MCF 10A (cell line): ENCODE results near the gene TPK1. TPM values are rescaled to one million over a fixed set of nuclear protein-coding genes. Genes with fewer than 3 reads are reported as not detected.

Experiments used
- BruUV-seq: library from RNA; stranded (reverse); fragments of 400-500 nt; replicated peaks from 2 replicates; lab custom pipeline; 2021; lab: Mats Ljungman, UMichigan
- CTCF ChIA-PET: fragments of 300-600 bp; sonication (Branson Sonifier 250); formaldehyde crosslinking; extraction: SDS; loops from one replicate; lab custom pipeline; 2021; ENCODE audit warnings: antibody characterized with exemption, inconsistent platforms; lab: Yijun Ruan, JAX
- POLR2A ChIA-PET: fragments of 300-600, 350-650 bp; sonication (Branson Sonifier 250); formaldehyde crosslinking; extraction: SDS; loops from one replicate; lab custom pipeline; 2020; ENCODE audit warnings: antibody characterized with exemption, inconsistent platforms; lab: Yijun Ruan, JAX
- DNase-seq: peaks from one replicate; pipeline ENCODE4 v3.0.0-alpha.2; 2018; ENCODE audit not compliant: unreplicated experiment
- H3K27ac Mint-ChIP-seq: one replicate; pipeline ENCODE4 v1.8.0; 2022; ENCODE audit warnings: mild to moderate bottlenecking, low read depth, mixed read lengths; ENCODE audit not compliant: unreplicated experiment
- H3K27me3 Mint-ChIP-seq: one replicate; pipeline ENCODE4 v1.8.0; 2022; ENCODE audit warnings: mixed read lengths; ENCODE audit not compliant: insufficient read depth, unreplicated experiment
- H3K36me3 Mint-ChIP-seq: one replicate; pipeline ENCODE4 v1.8.0; 2022; ENCODE audit warnings: mild to moderate bottlenecking, moderate library complexity, mixed read lengths; ENCODE audit not compliant: insufficient read depth, unreplicated experiment
- H3K4me1 Mint-ChIP-seq: one replicate; pipeline ENCODE4 v1.8.0; 2022; ENCODE audit warnings: mixed read lengths; ENCODE audit not compliant: insufficient read depth, unreplicated experiment
- H3K4me3 Mint-ChIP-seq: one replicate; pipeline ENCODE4 v1.8.0; 2022; ENCODE audit warnings: mild to moderate bottlenecking, moderate library complexity, mixed read lengths; ENCODE audit not compliant: unreplicated experiment
- H3K9me3 Mint-ChIP-seq: one replicate; pipeline ENCODE4 v1.8.0; 2022; ENCODE audit warnings: mixed read lengths; ENCODE audit not compliant: unreplicated experiment
- CTCF ChIP-seq: fragments of 200-600 bp; IDR thresholded peaks from one replicate; pipeline ENCODE4 v1.8.0; 2022; ENCODE audit warnings: antibody characterized with exemption, mild to moderate bottlenecking; ENCODE audit not compliant: unreplicated experiment
- intact Hi-C: fragments of 100-400 bp; cut with micrococcal nuclease; formaldehyde crosslinking; loops from 2 replicates; pipeline ENCODE4 v1.14.1; 2022
- total RNA-seq: library from RNA; stranded (reverse); gene quantifications from 2 replicates; pipeline ENCODE4 v1.2.3, GENCODE V29; 2022

The TPK1 gene
- total RNA-seq, 1 experiment from 2014 or later = 8.8 TPM

GRCh38 chr7:144525956-144526355 lies 309.9 kb downstream of the TPK1 start:
- H3K4me3 Mint-ChIP-seq = no peak overlapping the region
- no peak for DNase-seq
- H3K4me1 Mint-ChIP-seq = no peaks in the 10 kb centered on the region
- no peaks in the 10 kb centered on the region for H3K27me3 Mint-ChIP-seq
- H3K9me3 Mint-ChIP-seq = no peaks in the 10 kb centered on the region
- no peaks in the 10 kb centered on the region for H3K36me3 Mint-ChIP-seq
- TF ChIP-seq CTCF = no peak
- intact Hi-C loops = no loop called here
- ChIA-PET POLR2A (no interaction called here), CTCF (interaction anchor here (0.6 kb wide), 1 partner anchor 16 kb away, joined by 4 read pairs; no protein-coding TSS in a partner anchor)
- no peak overlapping the region for H3K27ac Mint-ChIP-seq
- BruUV-seq = no TSS peak

- H3K4me1 Mint-ChIP-seq = no peaks in the 10 kb centered on the region
- DNase-seq = no peak
- no peaks in the 10 kb centered on the region for H3K36me3 Mint-ChIP-seq
- intact Hi-C loops = no loop called here
- no TSS peak for BruUV-seq
- ChIA-PET POLR2A (interaction anchor here (1.0 kb wide), 1 partner anchor 20 kb away, joined by 4 read pairs; no protein-coding TSS in a partner anchor), CTCF (interaction anchor here (1.2 kb wide), 1 partner anchor 263 kb away, joined by 3 read pairs; no protein-coding TSS in a partner anchor)
- no peak overlapping the region for H3K27ac Mint-ChIP-seq
- H3K27me3 Mint-ChIP-seq = no peaks in the 10 kb centered on the region
- no peaks in the 10 kb centered on the region for H3K9me3 Mint-ChIP-seq
- no peak overlapping the region for H3K4me3 Mint-ChIP-seq
- TF ChIP-seq CTCF = no peak
Measured at GRCh38 chr7:144524271-144524670, 311.6 kb downstream of the TPK1 start.

GRCh38 chr7:144523621-144524020 lies 312.2 kb downstream of the TPK1 start:
- Mint-ChIP-seq H3K27me3 (no peaks in the 10 kb centered on the region), H3K36me3 (no peaks in the 10 kb centered on the region), H3K4me3 (no peak overlapping the region), H3K27ac (no peak overlapping the region), H3K9me3 (no peaks in the 10 kb centered on the region), H3K4me1 (no peaks in the 10 kb centered on the region)
- POLR2A ChIA-PET = no interaction called here
- no TSS peak for BruUV-seq
- TF ChIP-seq CTCF = no peak
- DNase-seq = no peak
- CTCF ChIA-PET = interaction anchor here (1.1 to 1.2 kb wide), 2 partner anchors 262 to 264 kb away, joined by 3 read pairs; no protein-coding TSS in a partner anchor
- intact Hi-C loops = no loop called here

GRCh38 chr7:144519925-144520324 lies 315.9 kb downstream of the TPK1 start:
- H3K4me1 Mint-ChIP-seq = no peaks in the 10 kb centered on the region
- POLR2A ChIA-PET = no interaction called here
- BruUV-seq = no TSS peak

More at GRCh38 chr7:144519925-144520324, 315.9 kb downstream of the TPK1 start:
- Mint-ChIP-seq H3K9me3 (no peaks in the 10 kb centered on the region), H3K36me3 (no peaks in the 10 kb centered on the region), H3K4me3 (no peak overlapping the region), H3K27me3 (no peaks in the 10 kb centered on the region), H3K27ac (no peak overlapping the region)
- no peak for DNase-seq
- CTCF ChIA-PET = interaction anchor here (0.7 kb wide), 1 partner anchor 18 kb away, joined by 4 read pairs; no protein-coding TSS in a partner anchor
- TF ChIP-seq CTCF = no peak
- intact Hi-C loops = loop anchor here (10.0 kb wide), 1 partner anchor 215 kb away; no protein-coding TSS in a partner anchor
